OCI-LY3 (cell line): ENCODE measurements around the gene ZNF512.

Experiments
- CTCF ChIP-seq: fragments of 200-600, 300-600 bp; sonication (generic); IDR thresholded peaks from 2 replicates; pipeline ENCODE4 v1.5.1; 2014; ENCODE audit warnings: antibody characterized with exemption, low read length, low read depth
- EZH2phosphoT487 ChIP-seq: fragments of 200-600 bp; shearing (Covaris generic); IDR thresholded peaks from 2 replicates; pipeline ENCODE4 v1.6.1; 2018; ENCODE audit warnings: antibody characterized with exemption, mixed run types, low read depth

GRCh38 chr2:27582129-27582694 lies 630 bp upstream of the ZNF512 start:
- TF ChIP-seq CTCF (no peak), EZH2phosphoT487 (no peak)
